Measurements from ENCODE around the gene ORAI3. TPM values are rescaled to one million over a fixed set of nuclear protein-coding genes. Genes with fewer than 3 reads are reported as not detected.
A peak's percentile ranks its signal among the peaks of the same experiment; 100 is the strongest.

ORAI3 gene
- total and polyA plus RNA-seq, 2 experiments from 2014 or later: 52.5 to 54.0 TPM

GRCh38 chr16:30918614-30919013, 30.3 kb upstream of the ORAI3 start:
- no peak for TF ChIP-seq EZH2phosphoT487 (IDR thresholded peaks at IDR 0.05; ENCODE audit: low read depth, severe bottlenecking, unreplicated experiment)
- no peak for TF ChIP-seq EZH2 (IDR thresholded peaks at IDR 0.05; ENCODE audit: borderline replicate concordance)
- no peak for TF ChIP-seq CTCF (IDR thresholded peaks at IDR 0.05; ENCODE audit: poor library complexity)
- no peak for DNase-seq (ENCODE audit: low spot score)
- WGBS (ENCODE audit: low lambda C conversion rate, missing lambda C conversion rate): 100% methylated on average over 1 of the region's 1 CpG
- H3K4me3 ChIP-seq: no peak overlapping the region
- no peak overlapping the region for H2AFZ ChIP-seq
- H3K27ac ChIP-seq: no peak overlapping the region
- H3K36me3 ChIP-seq (replicated peaks; ENCODE audit: insufficient read depth, low read depth): no peaks in the 10 kb centered on the region
- peaks cover 7% of the 10 kb centered on the region for H3K79me2 ChIP-seq
- no peak overlapping the region for H3K4me2 ChIP-seq
- H3K27me3 ChIP-seq: no peaks in the 10 kb centered on the region
- H4K20me1 ChIP-seq (ENCODE audit: insufficient read depth, poor library complexity, severe bottlenecking): no peaks in the 10 kb centered on the region
- no peaks in the 10 kb centered on the region for H3K9me3 ChIP-seq (ENCODE audit: low read depth)
- no peaks in the 10 kb centered on the region for H3K4me1 ChIP-seq (ENCODE audit: insufficient read depth)
- H3K9me2 ChIP-seq (replicated peaks; ENCODE audit: insufficient read depth): no peaks in the 10 kb centered on the region

DNA sequence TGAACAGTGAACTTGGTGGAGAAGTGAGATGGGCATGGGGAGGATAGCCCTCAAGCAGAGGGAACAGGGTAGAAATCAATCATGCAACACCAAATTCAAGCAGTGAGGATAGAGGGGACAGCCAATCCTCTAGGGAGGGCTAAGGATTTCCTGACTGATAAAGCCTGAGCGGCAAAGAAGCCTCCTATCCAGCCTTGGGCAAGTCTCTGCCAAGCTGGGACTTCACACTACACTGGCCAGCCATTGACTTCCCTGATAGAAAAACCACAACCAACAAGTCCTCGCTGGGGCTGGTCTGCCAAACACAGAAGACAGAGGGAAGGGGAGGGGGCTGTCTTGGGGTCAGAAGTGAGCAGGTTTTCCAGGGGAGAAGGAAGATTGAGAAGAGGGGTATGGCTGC, 28.0 kb upstream of the ORAI3 start:
- peaks cover 3% of the 10 kb centered on the region for H4K20me1 ChIP-seq (ENCODE audit: insufficient read depth, poor library complexity, severe bottlenecking)
- H3K4me2 ChIP-seq: no peak overlapping the region
- H3K9me3 ChIP-seq (ENCODE audit: low read depth): no peaks in the 10 kb centered on the region
- no peak overlapping the region for H2AFZ ChIP-seq
- H3K79me2 ChIP-seq: peaks cover 20% of the 10 kb centered on the region
- H3K27me3 ChIP-seq: no peaks in the 10 kb centered on the region
- no peaks in the 10 kb centered on the region for H3K36me3 ChIP-seq (replicated peaks; ENCODE audit: insufficient read depth, low read depth)
- no peak for DNase-seq (ENCODE audit: low spot score)
- H3K4me3 ChIP-seq: no peak overlapping the region
- no peaks in the 10 kb centered on the region for H3K9me2 ChIP-seq (replicated peaks; ENCODE audit: insufficient read depth)
- H3K27ac ChIP-seq: peak overlapping the region; percentile 59
- WGBS (ENCODE audit: low lambda C conversion rate, missing lambda C conversion rate): 91% methylated on average over 2 of the region's 2 CpGs
- peaks cover 5% of the 10 kb centered on the region for H3K4me1 ChIP-seq (ENCODE audit: insufficient read depth)
- TF ChIP-seq EZH2phosphoT487 (IDR thresholded peaks at IDR 0.05; ENCODE audit: low read depth, severe bottlenecking, unreplicated experiment): no peak
- no peak for TF ChIP-seq CTCF (IDR thresholded peaks at IDR 0.05; ENCODE audit: poor library complexity)
- TF ChIP-seq EZH2 (IDR thresholded peaks at IDR 0.05; ENCODE audit: borderline replicate concordance): no peak

DNA sequence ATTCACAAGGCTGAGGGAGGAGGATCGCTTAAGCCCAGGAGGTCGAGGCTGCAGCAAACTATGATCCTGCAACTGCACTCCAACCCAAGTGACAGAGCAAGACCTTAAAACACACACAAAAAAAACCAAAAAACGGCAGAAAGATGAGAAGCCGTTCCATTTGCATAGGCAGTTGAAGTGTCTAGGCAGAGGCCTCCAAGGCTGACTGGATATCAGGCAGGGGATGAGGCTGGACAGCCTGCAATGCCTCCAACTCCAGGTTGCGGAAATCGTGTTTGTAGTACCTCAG, 27.5 kb upstream of the ORAI3 start:
- H3K79me2 ChIP-seq: peaks cover 20% of the 10 kb centered on the region
- DNase-seq (ENCODE audit: low spot score): no peak
- no peaks in the 10 kb centered on the region for H3K27me3 ChIP-seq
- H3K9me3 ChIP-seq (ENCODE audit: low read depth): no peaks in the 10 kb centered on the region
- peaks cover 5% of the 10 kb centered on the region for H3K4me1 ChIP-seq (ENCODE audit: insufficient read depth)
- H3K4me2 ChIP-seq: peak overlapping the region; percentile 83
- H3K36me3 ChIP-seq (replicated peaks; ENCODE audit: insufficient read depth, low read depth): no peaks in the 10 kb centered on the region
- no peak for TF ChIP-seq CTCF (IDR thresholded peaks at IDR 0.05; ENCODE audit: poor library complexity)
- no peak for TF ChIP-seq EZH2phosphoT487 (IDR thresholded peaks at IDR 0.05; ENCODE audit: low read depth, severe bottlenecking, unreplicated experiment)
- no peak for TF ChIP-seq EZH2 (IDR thresholded peaks at IDR 0.05; ENCODE audit: borderline replicate concordance)
- H3K9me2 ChIP-seq (replicated peaks; ENCODE audit: insufficient read depth): no peaks in the 10 kb centered on the region
- WGBS (ENCODE audit: low lambda C conversion rate, missing lambda C conversion rate): 33% methylated on average over 6 of the region's 6 CpGs
- H4K20me1 ChIP-seq (ENCODE audit: insufficient read depth, poor library complexity, severe bottlenecking): peaks cover 3% of the 10 kb centered on the region
- no peak overlapping the region for H3K4me3 ChIP-seq
- H3K27ac ChIP-seq: peak overlapping the region; percentile 59
- H2AFZ ChIP-seq: no peak overlapping the region
